IMR-90 (cell line): ENCODE measurements around the gene KCNV2. TPM values are rescaled to one million over a fixed set of nuclear protein-coding genes. Genes with fewer than 3 reads are reported as not detected.

Source experiments
- ATAC-seq: fragments of 200-7000 bp; cut with Tn5 transposase; 2 replicates; pipeline ENCODE4 v1.9.1; 2020; ENCODE audit warnings: low read depth, mild to moderate bottlenecking, moderate library complexity
- BruUV-seq: library from RNA; stranded (reverse); fragments of 400-500 nt; replicated peaks from 2 replicates; lab custom pipeline; 2021; lab: Mats Ljungman, UMichigan
- CTCF ChIA-PET: fragments of 300-600 bp; formaldehyde crosslinking; extraction: SDS; loops from one replicate; lab custom pipeline; 2021; ENCODE audit warnings: antibody characterized with exemption; lab: Yijun Ruan, JAX
- POLR2A ChIA-PET: fragments of 300-600 bp; sonication (Branson Sonifier 250); formaldehyde crosslinking; loops from one replicate; lab custom pipeline; 2022; ENCODE audit warnings: antibody characterized with exemption; ENCODE audit not compliant: unreplicated experiment; lab: Charles Lee
- DNase-seq: peaks from one replicate; pipeline ENCODE4 v3.0.0; 2013
- H2AFZ ChIP-seq: replicated peaks from 2 replicates; pipeline ENCODE3; 2013; ENCODE audit warnings: low read length, mild to moderate bottlenecking; ENCODE audit not compliant: poor library complexity
- H2AK5ac ChIP-seq: 2 replicates; pipeline ENCODE4 v1.6.1; 2013; ENCODE audit warnings: low read depth, low read length, inconsistent platforms
- H2AK9ac ChIP-seq: replicated peaks from 2 replicates; pipeline ENCODE3; 2013; ENCODE audit warnings: mild to moderate bottlenecking, low read depth, low read length, moderate library complexity; ENCODE audit not compliant: poor library complexity
- H2BK120ac ChIP-seq: 2 replicates; pipeline ENCODE4 v1.6.1; 2013; ENCODE audit warnings: low read depth, low read length, inconsistent platforms
- H2BK15ac ChIP-seq: 3 replicates; pipeline ENCODE4 v1.6.1; 2013; ENCODE audit warnings: low read depth, low read length, inconsistent platforms
- H2BK20ac ChIP-seq: 2 replicates; pipeline ENCODE4 v1.6.1; 2013; ENCODE audit warnings: low read depth, mild to moderate bottlenecking, inconsistent platforms, low read length, moderate library complexity
- H2BK5ac ChIP-seq: 2 replicates; pipeline ENCODE4 v1.6.1; 2013; ENCODE audit warnings: mild to moderate bottlenecking, low read depth, low read length, inconsistent platforms; ENCODE audit not compliant: poor library complexity, severe bottlenecking
- H3K14ac ChIP-seq: replicated peaks from 2 replicates; pipeline ENCODE4 v1.6.1; 2013; ENCODE audit warnings: low read depth, low read length, inconsistent platforms
- H3K18ac ChIP-seq: 2 replicates; pipeline ENCODE4 v1.6.1; 2013; ENCODE audit warnings: low read depth, low read length, control low read depth
- H3K23ac ChIP-seq: 2 replicates; pipeline ENCODE4 v1.6.1; 2013; ENCODE audit warnings: low read depth, low read length, inconsistent platforms
- H3K27ac ChIP-seq: 2 replicates; pipeline ENCODE4 v1.5.1; 2013; ENCODE audit warnings: mild to moderate bottlenecking, control low read depth, low read length; ENCODE audit not compliant: insufficient read depth
- H3K27me3 ChIP-seq: 2 replicates; pipeline ENCODE4 v1.6.1; 2013; ENCODE audit warnings: low read length; ENCODE audit not compliant: control insufficient read depth, insufficient read depth
- H3K36me3 ChIP-seq: 2 replicates; pipeline ENCODE4 v1.6.1; 2013; ENCODE audit warnings: low read length, mixed read lengths; ENCODE audit not compliant: control insufficient read depth, insufficient read depth
- H3K4ac ChIP-seq: 2 replicates; pipeline ENCODE4 v1.6.1; 2013; ENCODE audit warnings: low read depth, low read length, inconsistent platforms
- H3K4me1 ChIP-seq: 2 replicates; pipeline ENCODE4 v1.6.1; 2013; ENCODE audit warnings: low read length, mixed read lengths; ENCODE audit not compliant: control insufficient read depth, insufficient read depth
- H3K4me2 ChIP-seq: 2 replicates; pipeline ENCODE4 v1.6.1; 2013; ENCODE audit warnings: low read depth, mild to moderate bottlenecking, control low read depth, low read length, moderate library complexity
- H3K4me3 ChIP-seq: 2 replicates; pipeline ENCODE4 v1.5.1; 2013; ENCODE audit warnings: low read depth, mild to moderate bottlenecking, control low read depth, low read length, moderate library complexity; ENCODE audit not compliant: insufficient read depth
- H3K56ac ChIP-seq: 2 replicates; pipeline ENCODE4 v1.6.1; 2013; ENCODE audit warnings: low read length, inconsistent platforms; ENCODE audit not compliant: insufficient read depth; ENCODE audit errors: extremely low read depth
- H3K79me1 ChIP-seq, 2 experiments: 2 replicates each; pipeline ENCODE4 v1.6.1; 2013; ENCODE audit warnings: low read length in 2 of 2, inconsistent platforms in 1 of 2, low read depth in 1 of 2
- H3K9ac ChIP-seq: 2 replicates; pipeline ENCODE4 v1.6.1; 2013; ENCODE audit warnings: low read depth, low read length, control low read depth
- H3K9me1 ChIP-seq: 2 replicates; pipeline ENCODE4 v1.6.1; 2013; ENCODE audit warnings: low read length, inconsistent platforms; ENCODE audit not compliant: insufficient read depth
- H3K9me3 ChIP-seq: 2 replicates; pipeline ENCODE4 v1.6.1; 2013; ENCODE audit warnings: low read length; ENCODE audit not compliant: control insufficient read depth, insufficient read depth
- H4K20me1 ChIP-seq: 2 replicates; pipeline ENCODE4 v1.6.1; 2013; ENCODE audit warnings: low read length, inconsistent platforms; ENCODE audit not compliant: insufficient read depth
- H4K5ac ChIP-seq: 2 replicates; pipeline ENCODE4 v1.6.1; 2013; ENCODE audit warnings: mild to moderate bottlenecking, low read depth, low read length, control low read depth
- H4K8ac ChIP-seq, 2 experiments: 2 replicates each; pipeline ENCODE4 v1.6.1; 2013; ENCODE audit warnings: low read depth in 2 of 2, low read length in 2 of 2, control low read depth in 1 of 2, inconsistent platforms in 1 of 2
- H4K91ac ChIP-seq: 2 replicates; pipeline ENCODE4 v1.6.1; 2013; ENCODE audit warnings: low read depth, low read length, inconsistent platforms; ENCODE audit not compliant: insufficient read depth
- BHLHE40 ChIP-seq: fragments of 150-350 bp; IDR thresholded peaks from 2 replicates; pipeline ENCODE4 v1.6.1; 2016; ENCODE audit warnings: mild to moderate bottlenecking, low read depth, low read length
- CEBPB ChIP-seq: IDR thresholded peaks from 2 replicates; pipeline ENCODE4 v1.6.1; 2012; ENCODE audit warnings: low read depth, low read length, improper control_type of control experiment
- FOS ChIP-seq: fragments of 150-350 bp; IDR thresholded peaks from 2 replicates; pipeline ENCODE4 v1.6.1; 2016; ENCODE audit warnings: low read depth, low read length
- RAD21 ChIP-seq: IDR thresholded peaks from 2 replicates; pipeline ENCODE4 v1.6.1; 2012; ENCODE audit warnings: low read length, improper control_type of control experiment
- RFX5 ChIP-seq: IDR thresholded peaks from 2 replicates; pipeline ENCODE4 v1.8.0; 2012; ENCODE audit warnings: low read depth, mild to moderate bottlenecking, low read length, moderate library complexity
- SMC3 ChIP-seq: fragments of 150-350 bp; IDR thresholded peaks from 2 replicates; pipeline ENCODE4 v1.6.1; 2016; ENCODE audit warnings: low read depth, mild to moderate bottlenecking, antibody characterized with exemption, low read length, moderate library complexity
- WGBS, 2 experiments: methylation state at CpG; one replicate each; pipeline versions ENCODE4 v1.1.5 to v1.1.7; 2013; ENCODE audit warnings: missing lambda C conversion rate in 2 of 2; ENCODE audit not compliant: insufficient read length in 1 of 2; ENCODE audit errors: extremely low coverage in 2 of 2; 5-methylcytosine and 5-hydroxymethylcytosine counted together
- dilution Hi-C: fragments of 300-500 bp; cut with HindIII; formaldehyde crosslinking; loops from one replicate; pipeline ENCODE4 v1.14.3; 2018; ENCODE audit warnings: low sequenced_read_pairs; ENCODE audit not compliant: unreplicated experiment
- in situ Hi-C: fragments of 300-500 bp; cut with MboI; formaldehyde crosslinking; loops from 3 replicates; pipeline ENCODE4 v1.14.3; 2019; ENCODE audit warnings: low sequenced_read_pairs, inconsistent platforms, mixed read lengths
- intact Hi-C: fragments of 100-400 bp; cut with micrococcal nuclease; formaldehyde crosslinking; loops from 2 replicates; pipeline ENCODE4 v1.10.0; 2022
- polyA plus RNA-seq, 3 experiments: library from polyadenylated mRNA; depleted of rRNA; stranded (reverse); fragments of >200 nt; gene quantifications; 2 replicates each; pipeline ENCODE4 v1.2.3, GENCODE V29; 2012; ENCODE audit warnings: low replicate concordance in 1 of 3
- total RNA-seq: library from RNA; depleted of rRNA; stranded (reverse); fragments of >200 nt; gene quantifications from 2 replicates; pipeline ENCODE4 v1.2.3, GENCODE V29; 2012

Gene KCNV2
- total and polyA plus RNA-seq, 2 of the 4 experiments (the other 2 are of a cell fraction) = not detected

DNA sequence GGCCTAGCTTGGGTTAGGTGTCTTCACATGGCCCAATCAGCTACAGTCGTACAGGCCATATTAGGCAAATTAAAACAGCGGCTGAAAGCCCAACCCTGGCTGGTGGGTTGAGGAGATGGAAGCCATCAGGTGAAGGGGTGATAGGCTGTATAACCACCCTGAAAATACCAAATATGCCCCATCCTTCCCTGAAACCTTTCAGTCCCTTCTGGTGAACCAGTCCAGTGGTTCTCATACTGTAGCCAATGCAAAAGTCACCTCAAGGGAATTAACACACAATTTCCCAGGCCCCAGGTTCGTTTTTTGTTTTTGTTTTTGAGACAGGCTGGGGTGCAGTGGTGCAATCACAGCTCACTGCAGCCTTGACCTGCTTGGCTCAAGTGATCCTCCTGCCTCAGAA is 19.8 kb upstream of the KCNV2 start:
- H2BK5ac ChIP-seq = no peak overlapping the region
- no peak overlapping the region for H2AFZ ChIP-seq
- no TSS peak for BruUV-seq
- H3K14ac ChIP-seq = no peak overlapping the region
- TF ChIP-seq RAD21 (no peak), RFX5 (no peak), FOS (no peak), SMC3 (no peak), BHLHE40 (no peak), CEBPB (no peak)
- no peak overlapping the region for H4K5ac ChIP-seq
- H2AK5ac ChIP-seq = no peak overlapping the region
- no peaks in the 10 kb centered on the region for H3K9me3 ChIP-seq
- H3K9me1 ChIP-seq = no peaks in the 10 kb centered on the region; the same call in 1 of the 2 replicates
- no peak overlapping the region for H3K27ac ChIP-seq
- H3K4me1 ChIP-seq = no peaks in the 10 kb centered on the region
- ATAC-seq = no peak
- ChIA-PET CTCF (no interaction called here), POLR2A (no interaction called here)
- intact Hi-C loops (no loop called here), dilution Hi-C loops (no loop called here), in situ Hi-C loops (no loop called here)
- H3K4me2 ChIP-seq = no peak overlapping the region
- H3K4me3 ChIP-seq = no peak overlapping the region
- H3K79me1 ChIP-seq = no peaks in the 10 kb centered on the region
- H3K4ac ChIP-seq = no peak overlapping the region
- H2BK120ac ChIP-seq = no peak overlapping the region
- no peak overlapping the region for H3K23ac ChIP-seq
- no peak overlapping the region for H2AK9ac ChIP-seq
- H3K56ac ChIP-seq = no peak overlapping the region
- no peak overlapping the region for H3K9ac ChIP-seq
- H2BK15ac ChIP-seq = no peak overlapping the region
- H2BK20ac ChIP-seq = no peak overlapping the region
- no peaks in the 10 kb centered on the region for H3K27me3 ChIP-seq
- no peak overlapping the region for H4K8ac ChIP-seq
- no peak for DNase-seq
- no peak overlapping the region for H4K91ac ChIP-seq
- no peaks in the 10 kb centered on the region for H3K36me3 ChIP-seq
- WGBS, 2 experiments = no CpG with 5 or more reads among the region's 3 CpGs
- H3K18ac ChIP-seq = no peak overlapping the region
- H4K20me1 ChIP-seq = no peaks in the 10 kb centered on the region
